WTC11 (cell line): ENCODE results near the gene HCRTR1.

ENCODE experiments used
- CREB1 ChIP-seq: sonication (generic); formaldehyde crosslinking; IDR thresholded peaks from 2 replicates; pipeline ENCODE4 v1.8.0; 2023; ENCODE audit warnings: mild to moderate bottlenecking, missing genetic modification reagents
- TP53 ChIP-seq: sonication (generic); formaldehyde crosslinking; IDR thresholded peaks from 2 replicates; pipeline ENCODE4 v1.8.1; 2023; ENCODE audit warnings: mild to moderate bottlenecking, missing genetic modification reagents
- ZNF121 ChIP-seq: sonication (generic); formaldehyde crosslinking; IDR thresholded peaks from 2 replicates; pipeline ENCODE4 v1.8.0; 2023; ENCODE audit warnings: missing genetic modification reagents
- TF ChIP-seq, protein P1 (sequence below): fragments of 200-600 bp; IDR thresholded peaks from 2 replicates; pipeline ENCODE4 v1.8.0; 2022; ENCODE audit warnings: antibody characterized with exemption

DNA sequence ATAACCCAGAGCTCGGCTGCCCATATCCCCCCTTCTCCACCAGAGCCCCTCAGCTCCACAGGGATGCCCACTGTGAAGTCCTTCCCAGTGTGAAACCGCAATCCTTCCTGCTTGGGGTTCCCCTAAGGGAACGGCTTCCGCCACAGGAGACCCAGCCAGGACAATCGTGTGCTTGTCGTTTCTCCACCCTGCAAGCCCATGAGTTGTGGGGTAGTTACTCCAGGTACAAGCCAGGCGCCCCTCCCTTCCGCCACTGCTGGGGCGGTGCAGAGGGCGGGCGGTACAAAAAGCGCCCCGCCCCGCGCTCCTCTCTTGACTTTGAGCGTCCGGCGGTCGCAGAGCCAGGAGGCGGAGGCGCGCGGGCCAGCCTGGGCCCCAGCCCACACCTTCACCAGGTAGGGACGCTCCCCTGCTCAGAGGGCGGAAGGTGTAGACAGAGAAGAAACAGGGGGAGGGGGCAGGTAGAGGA lies 41.3 kb upstream of the HCRTR1 start, which contains the start of gene TINAGL1:
- TF ChIP-seq, protein P1, sequence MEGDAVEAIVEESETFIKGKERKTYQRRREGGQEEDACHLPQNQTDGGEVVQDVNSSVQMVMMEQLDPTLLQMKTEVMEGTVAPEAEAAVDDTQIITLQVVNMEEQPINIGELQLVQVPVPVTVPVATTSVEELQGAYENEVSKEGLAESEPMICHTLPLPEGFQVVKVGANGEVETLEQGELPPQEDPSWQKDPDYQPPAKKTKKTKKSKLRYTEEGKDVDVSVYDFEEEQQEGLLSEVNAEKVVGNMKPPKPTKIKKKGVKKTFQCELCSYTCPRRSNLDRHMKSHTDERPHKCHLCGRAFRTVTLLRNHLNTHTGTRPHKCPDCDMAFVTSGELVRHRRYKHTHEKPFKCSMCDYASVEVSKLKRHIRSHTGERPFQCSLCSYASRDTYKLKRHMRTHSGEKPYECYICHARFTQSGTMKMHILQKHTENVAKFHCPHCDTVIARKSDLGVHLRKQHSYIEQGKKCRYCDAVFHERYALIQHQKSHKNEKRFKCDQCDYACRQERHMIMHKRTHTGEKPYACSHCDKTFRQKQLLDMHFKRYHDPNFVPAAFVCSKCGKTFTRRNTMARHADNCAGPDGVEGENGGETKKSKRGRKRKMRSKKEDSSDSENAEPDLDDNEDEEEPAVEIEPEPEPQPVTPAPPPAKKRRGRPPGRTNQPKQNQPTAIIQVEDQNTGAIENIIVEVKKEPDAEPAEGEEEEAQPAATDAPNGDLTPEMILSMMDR: no peak
- no peak for TF ChIP-seq CREB1 (CRISPR knock-in tag)
- TF ChIP-seq ZNF121: no peak
- TF ChIP-seq TP53 (CRISPR knock-in tag): no peak
